ENCODE data around the gene PXDN. TPM values are rescaled to one million over a fixed set of nuclear protein-coding genes. Genes with fewer than 3 reads are reported as not detected.

Gene PXDN, protein sequence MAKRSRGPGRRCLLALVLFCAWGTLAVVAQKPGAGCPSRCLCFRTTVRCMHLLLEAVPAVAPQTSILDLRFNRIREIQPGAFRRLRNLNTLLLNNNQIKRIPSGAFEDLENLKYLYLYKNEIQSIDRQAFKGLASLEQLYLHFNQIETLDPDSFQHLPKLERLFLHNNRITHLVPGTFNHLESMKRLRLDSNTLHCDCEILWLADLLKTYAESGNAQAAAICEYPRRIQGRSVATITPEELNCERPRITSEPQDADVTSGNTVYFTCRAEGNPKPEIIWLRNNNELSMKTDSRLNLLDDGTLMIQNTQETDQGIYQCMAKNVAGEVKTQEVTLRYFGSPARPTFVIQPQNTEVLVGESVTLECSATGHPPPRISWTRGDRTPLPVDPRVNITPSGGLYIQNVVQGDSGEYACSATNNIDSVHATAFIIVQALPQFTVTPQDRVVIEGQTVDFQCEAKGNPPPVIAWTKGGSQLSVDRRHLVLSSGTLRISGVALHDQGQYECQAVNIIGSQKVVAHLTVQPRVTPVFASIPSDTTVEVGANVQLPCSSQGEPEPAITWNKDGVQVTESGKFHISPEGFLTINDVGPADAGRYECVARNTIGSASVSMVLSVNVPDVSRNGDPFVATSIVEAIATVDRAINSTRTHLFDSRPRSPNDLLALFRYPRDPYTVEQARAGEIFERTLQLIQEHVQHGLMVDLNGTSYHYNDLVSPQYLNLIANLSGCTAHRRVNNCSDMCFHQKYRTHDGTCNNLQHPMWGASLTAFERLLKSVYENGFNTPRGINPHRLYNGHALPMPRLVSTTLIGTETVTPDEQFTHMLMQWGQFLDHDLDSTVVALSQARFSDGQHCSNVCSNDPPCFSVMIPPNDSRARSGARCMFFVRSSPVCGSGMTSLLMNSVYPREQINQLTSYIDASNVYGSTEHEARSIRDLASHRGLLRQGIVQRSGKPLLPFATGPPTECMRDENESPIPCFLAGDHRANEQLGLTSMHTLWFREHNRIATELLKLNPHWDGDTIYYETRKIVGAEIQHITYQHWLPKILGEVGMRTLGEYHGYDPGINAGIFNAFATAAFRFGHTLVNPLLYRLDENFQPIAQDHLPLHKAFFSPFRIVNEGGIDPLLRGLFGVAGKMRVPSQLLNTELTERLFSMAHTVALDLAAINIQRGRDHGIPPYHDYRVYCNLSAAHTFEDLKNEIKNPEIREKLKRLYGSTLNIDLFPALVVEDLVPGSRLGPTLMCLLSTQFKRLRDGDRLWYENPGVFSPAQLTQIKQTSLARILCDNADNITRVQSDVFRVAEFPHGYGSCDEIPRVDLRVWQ (N-terminal part only)
- 38.1 TPM for total RNA-seq

DNA sequence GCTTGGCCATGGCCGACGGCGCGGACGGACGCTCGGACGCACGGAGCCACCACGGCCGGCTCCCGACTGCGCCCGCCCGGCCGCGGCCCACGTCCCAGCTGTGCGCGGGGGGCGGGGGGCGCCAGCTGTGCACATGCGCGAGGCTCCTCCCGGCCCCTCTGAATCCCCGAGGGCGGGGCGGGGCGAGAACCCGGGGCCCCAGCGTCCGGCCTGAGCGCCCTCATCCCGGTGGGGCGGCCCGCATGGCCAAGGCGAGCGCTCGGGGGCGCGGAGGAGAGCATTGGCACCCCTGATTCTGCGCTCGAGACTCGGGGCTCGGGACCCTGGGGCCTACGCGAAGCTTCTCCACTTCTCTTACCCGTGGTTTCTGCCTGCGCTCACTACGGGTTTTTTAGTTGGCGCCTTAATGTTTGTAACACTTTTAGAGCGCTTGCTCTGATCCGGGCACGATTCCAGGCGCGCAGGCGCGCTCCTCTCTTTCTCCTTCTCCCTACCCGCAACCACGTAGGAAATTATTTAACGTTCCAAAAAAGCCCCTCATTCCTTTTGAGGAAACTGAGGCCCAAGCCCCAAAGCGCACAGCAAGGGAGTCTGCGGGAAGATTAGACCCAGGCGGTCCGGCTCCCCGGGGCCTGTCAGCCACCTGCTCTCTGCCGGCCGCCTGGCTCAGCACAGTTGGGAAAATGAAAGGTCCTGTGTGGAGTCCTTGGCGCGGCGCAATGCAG is at the start of gene PXDN:
PXDN (minus strand) TSS at position 70 of the 725 bp plus-strand sequence; CDS start at position 10, 60 bp downstream.
- ATAC-seq, result peak; percentile 61
- peak; percentile 75 for DNase-seq (ENCODE audit: low spot score)
- intact Hi-C loops (cut with DNase I), result loop anchor here (10.0 kb wide), 1 partner anchor 90 kb away; no protein-coding TSS in a partner anchor

DNA sequence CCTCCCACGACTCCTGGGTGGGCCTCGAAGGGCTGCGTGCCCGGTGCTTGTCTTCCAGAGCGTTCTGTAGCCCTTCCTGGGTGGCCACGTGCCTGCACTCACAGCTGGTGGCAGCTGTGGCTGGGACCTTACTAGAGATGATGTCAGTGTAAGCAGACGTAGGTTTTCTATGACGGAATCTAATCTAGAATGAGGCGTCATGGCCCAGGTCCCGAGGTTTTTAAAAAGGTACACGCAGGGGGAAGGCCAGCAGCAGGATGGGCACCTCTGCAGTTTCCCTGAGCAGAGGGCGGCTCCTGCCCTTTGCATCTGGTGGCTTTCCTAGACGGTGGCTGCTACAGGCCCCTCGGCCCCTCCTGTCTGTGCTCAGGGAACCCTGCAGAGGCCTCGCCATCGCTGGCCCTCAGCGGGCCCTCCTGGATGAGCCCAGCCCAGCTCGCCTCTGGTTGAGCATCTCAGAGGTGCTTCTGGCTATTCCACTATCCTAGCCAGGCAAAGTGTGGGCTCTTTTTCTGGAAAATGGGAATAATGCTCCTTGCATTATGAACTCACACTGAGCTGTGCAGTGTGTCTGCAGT is 49.6 kb upstream of the PXDN start:
- intact Hi-C loops (cut with DNase I), result no loop called here
- ATAC-seq (no peak), DNase-seq (ENCODE audit: low spot score) (no peak)

DNA sequence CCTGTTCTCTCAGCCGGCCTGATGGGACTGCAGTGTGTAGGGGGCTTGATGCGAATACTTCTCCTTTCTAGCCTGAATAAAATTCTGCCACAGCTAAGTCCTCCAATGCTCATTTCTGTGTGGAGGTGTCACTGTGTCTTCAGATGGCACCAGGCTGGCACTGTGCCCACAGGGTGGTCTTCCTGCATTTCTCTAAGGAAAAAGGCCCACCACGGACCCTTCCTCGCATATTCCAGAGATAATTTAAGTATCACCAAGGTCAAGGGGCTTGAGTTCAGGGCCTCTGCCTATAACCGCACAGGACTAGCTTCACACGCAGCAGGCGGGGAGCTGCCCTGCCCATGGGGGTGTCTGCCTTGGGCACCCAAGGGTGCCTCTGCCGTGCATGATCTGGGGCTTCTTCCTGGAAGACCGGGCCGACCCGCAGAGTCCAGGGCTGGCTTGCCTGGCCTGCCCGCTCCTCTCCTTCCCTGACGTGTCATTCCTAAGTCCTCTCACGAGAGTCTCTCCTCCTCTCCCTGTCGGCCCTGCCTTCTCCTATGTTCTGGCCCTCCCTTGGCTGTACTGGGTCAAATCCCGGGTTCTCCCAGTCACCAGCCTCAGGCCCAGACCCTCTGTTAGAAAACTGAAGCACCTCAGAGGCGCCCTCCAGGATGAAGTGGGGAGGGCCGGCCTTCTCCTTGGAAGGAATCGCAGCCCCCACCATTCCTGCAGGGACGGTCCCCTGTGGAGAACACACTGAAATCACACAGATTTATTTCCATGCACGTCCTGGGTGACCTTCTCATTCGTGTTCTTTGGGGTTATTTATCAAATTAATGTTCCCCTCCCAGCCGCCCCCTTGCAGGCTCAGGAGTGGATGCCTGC is 48.9 kb upstream of the PXDN start:
- intact Hi-C loops (cut with DNase I), result no loop called here
- ATAC-seq (no peak), DNase-seq (ENCODE audit: low spot score) (no peak)

DNA sequence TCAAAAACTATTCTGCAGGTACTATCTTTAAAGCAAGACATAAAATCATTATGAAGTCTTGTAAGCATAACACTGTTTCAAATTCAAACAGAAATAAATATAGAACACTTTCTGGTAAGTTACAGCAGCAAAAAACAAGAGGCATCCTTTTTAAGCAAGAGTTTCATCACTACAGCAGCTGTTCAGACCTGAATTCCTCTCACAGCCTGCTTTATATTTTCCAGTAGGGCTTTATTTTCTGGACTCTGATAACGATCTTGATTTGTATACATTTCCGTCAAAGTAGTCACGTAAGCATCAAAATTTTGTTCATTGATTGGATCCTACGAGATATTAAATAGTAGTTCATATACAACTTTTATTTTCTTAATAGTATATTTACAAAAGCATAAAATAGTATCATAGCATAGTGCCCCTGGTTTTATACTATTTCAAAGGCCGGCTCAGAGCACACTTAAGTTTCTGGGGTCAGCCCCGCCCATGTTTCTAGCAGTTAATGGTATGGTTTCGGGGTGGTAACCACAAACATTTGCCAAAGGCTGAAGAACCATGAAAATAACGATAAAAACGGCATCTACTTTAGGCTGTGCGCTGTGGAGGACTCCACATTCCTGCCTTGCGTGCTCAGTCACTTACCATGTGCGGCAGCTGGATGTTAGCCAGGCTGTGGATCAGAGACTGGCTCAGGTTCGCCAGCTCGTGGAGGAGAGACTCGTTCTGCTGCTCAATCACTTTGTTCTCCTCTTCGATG is 47.5 kb upstream of the PXDN start:
- ATAC-seq, result no peak
- intact Hi-C loops (cut with DNase I), result no loop called here
- DNase-seq (ENCODE audit: low spot score), result no peak

DNA sequence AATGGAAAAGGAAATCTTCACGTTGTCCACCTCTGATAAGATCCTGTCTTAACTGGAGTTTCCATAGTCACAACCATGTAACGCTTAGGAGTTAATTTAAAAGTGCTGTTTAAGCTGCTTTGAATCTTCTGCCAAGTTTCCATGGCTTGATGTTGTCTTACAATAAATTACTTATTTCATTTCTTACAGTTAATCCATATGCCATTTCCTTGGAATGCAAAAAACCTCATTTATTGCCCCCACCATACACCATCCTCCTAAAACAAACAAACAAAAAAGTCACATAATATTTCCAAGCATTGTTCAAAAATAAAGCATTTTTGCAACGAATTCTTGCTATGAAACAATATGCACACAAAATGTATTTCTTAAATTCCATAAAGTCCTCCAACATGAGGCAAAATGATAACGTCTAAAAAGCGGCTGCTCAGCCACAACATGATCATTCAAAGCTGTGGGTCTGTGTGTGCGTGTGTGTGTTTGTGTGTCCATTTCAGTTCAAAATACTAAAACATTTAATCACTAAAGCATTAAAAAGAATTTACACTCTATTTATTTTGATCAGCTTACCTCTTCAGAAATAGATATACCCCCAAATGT is 46.8 kb upstream of the PXDN start:
- intact Hi-C loops (cut with DNase I), result no loop called here
- DNase-seq (ENCODE audit: low spot score), result no peak
- ATAC-seq, result no peak

DNA sequence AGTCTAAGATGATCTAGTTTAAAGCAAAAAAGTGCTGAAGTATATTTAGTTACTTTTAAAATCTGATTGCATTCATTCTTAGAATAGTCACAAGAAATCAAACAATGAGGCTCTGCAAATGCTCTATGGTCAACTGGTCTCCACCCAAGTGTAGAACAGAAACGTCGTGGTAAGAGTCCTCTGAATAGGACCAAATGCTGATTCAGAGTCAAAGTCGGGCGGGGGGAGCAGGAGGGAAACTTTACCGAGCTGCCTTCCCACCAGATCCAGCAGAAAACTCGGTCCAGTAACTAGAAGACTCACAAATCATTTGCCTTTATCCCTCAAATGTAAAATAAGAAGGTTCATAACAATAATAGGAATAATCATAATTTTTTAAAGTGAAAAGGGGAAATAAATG is 46.2 kb upstream of the PXDN start:
- DNase-seq (ENCODE audit: low spot score) (no peak), ATAC-seq (no peak)
- intact Hi-C loops (cut with DNase I), result no loop called here

DNA sequence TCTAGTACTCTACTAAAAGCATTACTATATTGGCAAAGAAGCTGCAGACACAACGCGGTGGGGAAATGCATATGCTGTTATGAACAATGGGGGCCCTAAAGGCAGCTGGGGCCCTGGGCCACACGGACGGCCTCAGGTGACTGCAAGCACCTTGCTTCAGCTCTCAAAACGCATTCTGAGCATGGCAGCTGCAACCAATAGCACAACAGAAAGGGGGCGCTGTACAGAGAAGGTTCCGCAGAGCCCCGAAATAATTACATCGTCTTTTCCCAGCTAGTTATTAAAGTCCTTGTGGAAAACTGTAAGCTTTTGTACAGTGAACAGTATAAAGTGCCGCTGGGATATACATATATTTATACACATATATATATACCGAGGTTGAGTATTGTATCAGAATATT is 45.3 kb upstream of the PXDN start:
- intact Hi-C loops (cut with DNase I), result no loop called here
- DNase-seq (ENCODE audit: low spot score) (no peak), ATAC-seq (no peak)

DNA sequence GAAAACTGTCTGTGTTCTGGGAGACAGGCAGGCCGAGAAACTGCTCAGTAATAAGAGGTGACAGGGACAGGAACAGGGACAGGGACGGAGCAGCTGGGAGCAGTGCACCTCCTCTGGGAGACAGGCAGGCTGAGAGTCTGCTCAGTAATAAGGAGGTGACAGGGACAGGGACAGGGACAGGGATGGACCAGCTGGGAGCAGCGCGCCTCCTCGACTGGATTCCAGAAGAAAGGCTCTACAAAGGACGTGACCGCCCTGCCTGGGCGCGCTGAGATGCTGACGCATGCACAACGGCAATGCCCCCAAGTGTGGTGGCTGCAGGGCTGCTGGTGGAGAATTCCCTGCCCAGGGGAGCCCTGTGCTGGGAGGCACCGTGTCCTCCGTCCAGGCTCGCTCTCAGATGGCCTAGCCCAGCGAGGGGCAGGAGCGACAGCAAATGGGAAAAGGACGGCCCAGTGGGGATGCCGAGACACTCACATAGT is 44.2 kb upstream of the PXDN start:
- ATAC-seq (no peak), DNase-seq (ENCODE audit: low spot score) (no peak)
- intact Hi-C loops (cut with DNase I), result no loop called here

DNA sequence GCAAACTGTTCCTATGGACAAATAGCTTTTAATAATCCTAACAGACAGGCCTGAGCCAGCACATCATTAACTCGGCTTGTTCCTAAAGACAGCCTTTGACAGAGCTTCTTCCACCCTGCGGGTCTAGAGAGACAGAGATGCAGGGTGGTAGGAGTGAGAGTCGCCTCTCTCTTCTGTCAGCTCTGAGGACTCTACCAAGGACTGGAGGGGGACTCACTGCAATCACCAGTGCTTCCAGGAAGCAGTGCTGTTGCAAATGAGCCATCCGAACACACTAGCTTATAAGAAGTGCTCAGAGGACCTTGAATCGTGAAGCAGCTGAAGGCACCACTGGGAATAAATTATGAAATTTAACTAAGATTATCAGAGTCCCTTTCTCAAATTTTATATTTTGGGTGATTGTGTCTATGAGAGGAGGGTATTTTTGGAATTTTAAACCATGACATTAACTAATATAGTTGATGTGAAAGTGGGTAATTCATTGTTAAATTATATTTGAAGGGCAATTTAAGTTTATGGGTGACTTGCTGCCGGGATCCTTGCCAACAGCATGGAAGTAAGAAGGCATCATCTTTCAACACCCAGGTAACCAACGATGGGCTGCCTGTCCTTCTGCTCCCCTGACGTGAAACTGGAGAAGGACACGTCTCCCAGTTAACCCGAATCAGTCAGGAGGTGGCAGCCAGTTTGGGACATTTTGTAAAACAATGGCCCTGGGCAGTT is 43.6 kb upstream of the PXDN start:
- DNase-seq (ENCODE audit: low spot score), result no peak
- no peak for ATAC-seq
- intact Hi-C loops (cut with DNase I), result no loop called here

DNA sequence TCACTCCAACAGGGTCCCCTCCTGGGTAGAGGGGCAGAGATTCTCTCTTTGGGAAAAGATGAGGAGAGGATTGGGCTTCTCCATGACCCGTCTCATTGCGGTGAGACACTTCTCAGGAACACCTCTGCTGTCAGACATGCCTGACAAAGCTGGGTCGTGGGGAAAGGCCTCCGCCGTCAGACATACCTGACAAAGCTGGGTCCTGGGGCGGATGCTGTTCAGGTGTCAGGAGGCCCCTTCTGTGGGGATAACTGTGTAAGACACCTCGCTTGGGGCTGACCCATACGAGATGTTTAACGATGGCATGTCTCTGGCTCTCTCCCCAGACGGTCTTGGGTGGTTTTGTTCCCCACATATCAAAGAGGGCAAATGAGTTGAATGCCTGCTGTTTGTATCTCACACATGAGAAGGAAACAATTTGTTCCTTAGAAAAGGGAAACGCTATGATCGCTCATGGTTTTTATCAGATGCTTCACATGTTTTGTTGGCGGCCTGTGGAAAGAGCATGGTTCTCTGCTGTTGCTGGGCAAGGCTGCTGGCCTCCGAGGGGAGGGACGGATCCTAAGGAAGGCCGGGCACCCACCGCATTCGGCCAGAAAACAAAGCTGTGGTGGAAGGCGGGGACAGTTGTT is 40.8 kb upstream of the PXDN start:
- no peak for DNase-seq (ENCODE audit: low spot score)
- intact Hi-C loops (cut with DNase I), result no loop called here
- no peak for ATAC-seq

DNA sequence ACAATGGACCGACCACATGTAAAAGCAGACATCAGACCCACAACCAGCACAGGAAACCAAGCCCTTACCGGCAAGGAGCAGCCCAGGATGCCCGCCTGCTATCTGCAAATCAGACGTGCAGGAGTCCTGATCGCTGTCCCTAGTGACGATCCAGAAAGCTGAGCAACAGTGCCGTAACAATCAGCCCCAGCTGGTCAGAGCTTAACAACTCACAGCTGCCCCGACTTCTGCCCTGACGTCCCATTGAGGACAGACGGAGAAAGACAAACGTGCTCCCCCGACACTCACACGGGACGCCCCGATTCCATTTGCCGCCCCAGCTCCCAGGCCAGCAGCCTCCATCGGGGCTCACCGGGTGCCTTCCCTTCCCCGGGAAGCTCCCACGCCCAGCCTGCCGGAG is 39.8 kb upstream of the PXDN start:
- DNase-seq (ENCODE audit: low spot score), result no peak
- ATAC-seq, result no peak
- intact Hi-C loops (cut with DNase I), result no loop called here

DNA sequence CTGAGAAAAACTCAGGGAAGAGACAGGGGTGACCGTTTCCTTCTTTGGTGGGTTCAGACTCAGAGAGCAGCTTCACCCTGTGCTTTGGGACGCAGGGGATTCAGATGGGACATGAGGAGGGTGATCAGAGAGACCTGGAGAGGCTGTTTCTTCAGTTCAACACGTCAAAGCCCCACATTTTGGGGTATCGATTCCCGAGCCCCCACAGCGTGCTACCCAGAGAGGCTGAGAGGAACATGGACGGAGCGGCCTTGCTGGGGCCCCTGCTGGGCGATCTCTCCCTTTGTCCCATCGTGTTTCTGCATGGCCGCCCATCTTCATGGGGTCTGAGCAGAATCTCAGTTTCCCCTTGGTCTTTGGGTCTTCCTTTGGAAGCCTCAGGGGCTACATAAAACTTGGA is 38.2 kb upstream of the PXDN start:
- no peak for DNase-seq (ENCODE audit: low spot score)
- intact Hi-C loops (cut with DNase I), result no loop called here
- ATAC-seq, result no peak

DNA sequence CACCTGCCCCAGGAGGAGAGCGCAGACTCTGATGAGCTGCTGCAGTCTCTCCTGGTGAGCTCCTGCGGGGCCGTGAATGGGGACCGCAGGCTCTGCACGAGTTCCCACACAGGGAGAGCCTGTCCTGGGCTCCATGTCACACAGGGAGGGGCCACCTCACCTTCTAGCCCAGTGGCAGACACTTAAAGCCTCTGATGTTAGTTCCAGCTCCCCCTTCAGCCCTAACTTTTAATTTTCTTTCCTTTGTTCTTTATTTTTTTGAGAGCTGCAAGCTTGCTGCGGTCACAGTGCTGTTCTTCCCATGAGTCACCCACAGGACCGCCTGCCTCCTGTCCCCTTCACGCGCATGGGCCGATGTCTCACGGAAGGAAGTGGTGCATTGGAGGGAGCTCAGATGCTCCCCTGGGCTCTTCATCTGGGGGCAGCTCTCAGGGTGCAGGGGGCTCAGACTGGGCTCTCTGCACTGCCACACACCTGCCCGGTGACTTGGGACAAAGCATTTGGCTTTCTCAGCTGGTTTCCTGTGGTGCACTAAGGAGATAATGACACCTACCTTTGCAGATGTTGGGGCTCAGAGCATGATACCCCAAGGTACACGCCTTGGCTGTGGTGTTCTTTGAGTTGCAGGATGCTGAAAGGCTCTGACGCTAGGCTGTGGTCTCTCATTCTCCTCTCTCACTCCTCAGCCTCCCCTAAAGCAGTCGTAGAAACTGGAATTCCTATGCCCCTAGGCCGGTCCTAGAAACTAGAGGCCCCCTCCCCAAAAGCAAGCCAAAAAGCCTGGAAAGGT is 37.2 kb upstream of the PXDN start:
- intact Hi-C loops (cut with DNase I), result no loop called here
- no peak for ATAC-seq
- DNase-seq (ENCODE audit: low spot score), result no peak

DNA sequence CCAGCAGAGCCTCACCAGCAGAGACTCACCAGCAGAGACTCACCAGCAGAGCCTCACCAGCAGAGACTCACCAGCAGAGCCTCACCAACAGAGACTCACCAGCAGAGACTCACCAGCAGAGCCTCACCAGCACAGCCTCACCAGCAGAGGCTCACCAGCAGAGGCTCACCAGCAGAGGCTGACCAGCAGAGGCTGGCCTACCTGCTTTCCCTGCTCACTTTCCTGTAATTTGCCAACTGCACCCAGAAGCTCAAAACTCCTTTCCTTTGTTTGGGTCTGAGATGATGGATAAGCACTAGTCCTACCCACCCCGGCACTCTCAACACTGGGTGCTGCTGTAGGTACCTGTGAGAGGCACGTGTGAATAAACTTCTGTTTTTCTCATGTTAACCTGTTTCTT is 36.4 kb upstream of the PXDN start:
- no peak for DNase-seq (ENCODE audit: low spot score)
- intact Hi-C loops (cut with DNase I), result no loop called here
- ATAC-seq, result no peak
